GM18526 (cell line): ENCODE data around the gene FRMD1.

ENCODE experiments used
- POLR2A ChIP-seq: IDR thresholded peaks from 3 replicates; pipeline ENCODE4 v1.6.1; 2011; ENCODE audit not compliant: insufficient read length; ENCODE audit errors: extremely low read depth

Gene FRMD1

GRCh38 chr6:168061269-168062210, 17.5 kb downstream of the FRMD1 start:
- no peak for TF ChIP-seq POLR2A

GRCh38 chr6:168060521-168060931, 18.5 kb downstream of the FRMD1 start:
- no peak for TF ChIP-seq POLR2A

- no peak for TF ChIP-seq POLR2A
These were observed 20.1 kb downstream of the FRMD1 start for GRCh38 chr6:168058691-168059551.

- TF ChIP-seq POLR2A = no peak
These were observed 21.2 kb downstream of the FRMD1 start for GRCh38 chr6:168057836-168058235.

GRCh38 chr6:168056892-168057527, 22.0 kb downstream of the FRMD1 start:
- no peak for TF ChIP-seq POLR2A

GRCh38 chr6:168055696-168056489, 23.1 kb downstream of the FRMD1 start:
- TF ChIP-seq POLR2A = no peak

- no peak for TF ChIP-seq POLR2A
These were observed 24.0 kb downstream of the FRMD1 start for GRCh38 chr6:168054765-168055560.

GRCh38 chr6:168053957-168054471, 25.0 kb downstream of the FRMD1 start:
- TF ChIP-seq POLR2A = no peak

GRCh38 chr6:168053086-168053956, 25.7 kb downstream of the FRMD1 start:
- no peak for TF ChIP-seq POLR2A

GRCh38 chr6:168052291-168052891, 26.6 kb downstream of the FRMD1 start:
- no peak for TF ChIP-seq POLR2A

- TF ChIP-seq POLR2A = no peak
These were observed 27.4 kb downstream of the FRMD1 start for GRCh38 chr6:168051648-168052047.

- TF ChIP-seq POLR2A = no peak
These were observed 28.0 kb downstream of the FRMD1 start for GRCh38 chr6:168050881-168051586.
